ENCODE results near the gene EEFSEC.

The EEFSEC gene

DNA sequence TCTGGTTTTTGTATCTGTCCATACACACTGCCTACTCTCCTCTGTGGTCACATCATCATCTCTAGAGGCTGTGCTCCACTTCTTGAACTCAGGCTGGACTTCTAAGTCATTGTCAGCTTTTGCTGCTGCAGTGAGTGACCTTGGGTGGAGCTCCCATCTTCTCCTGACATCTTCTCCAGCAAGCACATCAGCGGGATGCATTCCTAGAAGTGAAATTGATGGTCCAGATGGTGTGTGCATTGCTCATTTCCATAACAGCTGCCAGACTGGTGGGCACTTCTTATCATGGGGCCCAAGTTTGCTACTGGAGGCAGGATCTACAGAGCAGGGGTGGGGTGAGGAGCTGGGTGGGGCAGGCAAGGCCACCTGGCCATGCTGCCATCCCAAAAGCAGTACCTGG, 203.5 kb downstream of the EEFSEC start:
- DNase-seq = no peak

DNA sequence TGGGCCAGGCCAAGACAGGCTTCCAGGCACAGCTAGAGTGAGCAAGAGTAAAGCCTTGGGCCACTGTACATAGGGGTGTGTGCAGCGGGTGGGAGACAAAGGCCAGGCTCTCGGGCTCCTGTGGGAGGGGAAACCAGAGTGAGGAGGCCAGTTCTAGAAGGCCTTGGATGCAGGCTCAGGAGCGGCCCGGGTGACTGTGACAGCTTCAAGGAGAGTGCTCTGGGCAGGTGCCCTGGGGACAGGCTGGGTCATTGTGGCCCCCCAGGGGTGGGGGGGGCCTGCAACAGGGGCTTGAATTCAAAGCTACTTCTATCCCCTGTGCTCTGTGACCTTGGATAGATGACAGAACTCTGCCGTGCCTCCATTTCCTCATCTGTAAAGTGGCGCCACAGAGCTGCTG, 204.3 kb downstream of the EEFSEC start:
- no peak for DNase-seq

DNA sequence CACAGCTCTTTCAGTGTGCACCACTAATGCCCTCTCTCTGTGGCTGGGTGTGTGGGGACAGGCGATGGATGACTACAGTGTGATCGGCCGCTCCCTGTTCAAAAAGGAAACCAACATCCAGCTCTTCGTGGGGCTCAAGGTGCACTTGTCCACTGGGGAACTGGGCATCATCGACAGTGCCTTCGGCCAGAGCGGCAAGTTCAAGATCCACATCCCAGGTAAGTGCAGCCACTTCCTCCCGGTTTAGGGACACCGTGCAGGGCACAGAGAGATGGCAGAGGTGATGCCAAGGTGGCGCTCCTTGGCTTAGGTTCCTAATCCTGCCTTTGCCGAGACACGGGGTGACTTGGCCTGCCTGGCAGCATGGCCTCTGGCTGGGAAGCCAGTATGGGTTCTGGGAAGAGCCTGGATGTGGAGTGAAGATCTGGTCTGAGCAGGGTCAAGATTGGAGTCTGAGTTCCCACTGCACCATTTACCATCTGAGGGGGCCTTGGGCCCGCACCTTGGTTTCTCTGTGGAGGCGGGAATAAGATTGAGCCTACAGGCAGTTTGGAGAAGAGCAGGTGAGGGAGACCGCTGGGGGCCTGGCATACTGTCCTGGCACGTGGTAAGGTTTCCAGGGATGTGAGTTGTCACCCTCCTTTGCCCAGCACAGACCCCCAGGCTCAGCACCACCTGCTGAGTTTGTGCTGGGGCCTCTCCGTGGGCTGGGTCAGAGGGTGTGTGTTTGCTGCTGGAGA, 205.0 kb downstream of the EEFSEC start:
- no peak for DNase-seq

- DNase-seq = no peak
Measured at GRCh38 chr3:128359060-128359664, 205.9 kb downstream of the EEFSEC start.

GRCh38 chr3:128359846-128360642, 206.8 kb downstream of the EEFSEC start:
- no peak for DNase-seq

GRCh38 chr3:128360705-128361271, 207.5 kb downstream of the EEFSEC start:
- DNase-seq = no peak

- no peak for DNase-seq
Measured at GRCh38 chr3:128362026-128362965, 209.0 kb downstream of the EEFSEC start.

DNA sequence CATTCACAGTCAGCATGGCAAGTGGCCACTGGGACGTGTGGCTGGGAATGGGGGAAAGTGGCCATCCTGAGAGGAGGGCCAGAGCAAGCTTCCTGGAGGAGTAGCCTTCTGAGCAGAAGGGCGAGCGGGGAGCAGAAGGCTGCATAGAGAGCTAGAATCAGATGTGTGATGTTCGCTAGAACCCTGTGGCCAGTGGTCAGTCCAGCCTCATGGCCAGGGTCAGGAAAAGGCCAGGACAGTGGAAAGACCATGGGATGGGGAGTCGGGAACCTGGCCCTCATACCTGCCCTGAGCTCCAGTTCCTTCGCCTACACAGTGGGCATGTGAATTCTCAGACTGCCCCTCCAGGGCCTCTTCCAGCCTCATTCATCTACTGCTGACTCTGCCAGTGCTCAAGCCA, 211.0 kb downstream of the EEFSEC start:
- DNase-seq = no peak

DNA sequence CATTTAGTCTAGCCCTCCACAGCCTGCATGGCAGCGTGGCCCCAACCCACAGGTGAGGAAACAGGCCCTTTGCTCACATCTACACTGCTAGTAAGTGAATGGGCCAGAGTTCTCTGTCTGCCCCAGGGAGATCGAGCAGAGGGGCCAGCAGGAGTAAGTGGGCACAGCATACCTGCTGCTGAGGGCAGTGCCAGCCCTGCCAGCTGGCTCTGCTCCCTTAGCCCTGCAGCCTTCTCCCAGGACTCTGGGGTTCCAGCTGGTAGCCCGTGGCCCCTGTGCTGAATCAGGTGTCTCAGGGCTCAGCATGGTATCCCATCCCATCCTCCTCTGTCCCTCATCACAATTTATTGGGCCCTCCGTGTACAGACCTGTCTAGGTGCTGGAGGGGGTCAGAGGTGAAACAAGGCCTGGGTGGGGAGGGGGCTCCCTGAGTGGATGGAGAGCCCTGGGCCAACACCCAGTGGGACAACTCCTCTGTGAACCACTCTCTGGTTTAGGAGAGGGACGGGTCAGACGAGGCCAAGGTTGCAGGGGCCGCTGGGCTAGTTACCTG, 211.6 kb downstream of the EEFSEC start:
- no peak for DNase-seq

- DNase-seq = no peak
Measured at GRCh38 chr3:128366136-128366535, 212.9 kb downstream of the EEFSEC start.

DNA sequence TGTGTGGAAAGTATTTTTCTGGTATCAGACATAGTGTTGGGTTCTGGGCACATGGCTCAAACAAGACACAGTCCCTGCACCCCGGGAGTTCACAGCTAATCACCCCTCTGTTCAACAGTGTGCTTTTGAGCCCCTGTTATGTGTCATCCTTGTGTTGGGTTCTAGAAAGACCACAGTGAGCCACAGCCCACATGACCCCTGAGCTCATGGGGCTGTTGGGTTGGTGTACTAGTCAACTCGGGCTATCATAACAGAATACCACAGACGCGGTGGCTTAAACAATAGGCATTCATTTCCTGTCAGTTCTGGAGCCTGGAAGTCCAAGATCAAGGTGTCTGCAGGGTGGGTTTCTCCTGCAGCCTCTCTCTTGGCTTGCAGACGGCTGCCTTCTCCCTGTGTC, 213.4 kb downstream of the EEFSEC start:
- no peak for DNase-seq

DNA sequence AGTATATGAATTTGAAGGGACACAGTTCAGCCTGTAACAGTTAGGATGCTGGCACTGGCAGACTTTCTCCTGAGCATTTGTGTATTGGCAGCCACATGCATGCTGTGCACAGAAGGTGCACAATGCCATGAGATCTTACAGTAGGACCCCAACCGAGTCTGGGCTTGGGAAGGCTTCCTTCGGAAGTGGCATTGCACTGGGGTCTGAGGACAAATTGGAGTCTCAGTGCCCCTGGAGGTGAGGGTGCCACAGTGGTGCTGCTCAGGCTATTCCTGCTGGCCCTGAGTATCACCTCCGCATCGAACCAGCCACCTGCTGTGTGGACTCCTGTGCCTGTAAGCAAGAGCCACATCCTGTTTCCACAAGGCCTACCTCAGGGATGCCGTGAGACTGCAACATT, 213.9 kb downstream of the EEFSEC start:
- no peak for DNase-seq

DNA sequence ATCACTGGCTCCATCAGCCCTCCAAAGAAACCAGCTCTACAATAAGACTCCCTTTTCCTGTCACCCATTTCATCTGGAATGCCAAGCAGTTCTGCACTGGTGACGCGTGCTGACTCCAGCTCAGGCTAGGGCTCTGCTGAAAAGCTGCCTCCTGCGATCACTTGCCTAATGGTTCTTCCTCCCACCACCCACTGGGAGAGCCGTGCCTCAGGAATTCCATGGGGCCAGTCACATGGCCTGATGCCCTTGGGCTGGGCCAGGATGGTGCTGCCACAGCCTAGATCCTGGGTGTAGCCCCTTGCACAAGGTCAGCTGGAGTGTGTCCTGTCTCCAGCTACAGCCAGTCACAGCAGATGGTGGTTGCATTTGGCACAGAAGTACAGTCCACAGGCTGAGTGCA, 214.5 kb downstream of the EEFSEC start:
- no peak for DNase-seq

GRCh38 chr3:128368626-128369025, 215.3 kb downstream of the EEFSEC start:
- no peak for DNase-seq

DNA sequence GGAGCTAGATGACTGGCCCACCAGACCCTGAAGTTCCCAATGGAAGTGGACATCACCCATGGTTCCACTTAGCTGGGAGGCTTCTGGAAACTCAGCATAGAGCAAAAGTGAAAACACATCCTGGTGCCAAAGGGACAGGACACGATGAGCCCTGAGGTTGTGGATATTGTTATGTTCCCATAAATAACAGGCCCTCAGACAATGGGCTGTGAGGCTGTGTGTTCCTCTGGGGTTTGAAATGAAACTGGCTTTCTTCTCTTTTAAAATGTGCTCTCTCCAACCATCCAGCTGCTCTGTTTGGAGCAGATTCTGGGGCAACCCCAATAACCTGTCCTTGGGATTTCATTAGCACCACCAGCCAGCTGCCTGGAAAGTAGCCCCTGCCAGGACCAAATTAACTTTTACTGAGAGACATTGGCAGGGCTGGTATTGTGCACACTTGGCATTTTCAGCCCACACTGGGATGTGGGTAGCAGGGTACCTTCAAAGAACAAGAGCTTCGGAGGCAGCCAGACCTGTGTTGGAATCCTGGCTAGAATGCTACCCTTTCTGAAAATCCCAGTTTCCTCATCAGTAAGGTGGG, 215.9 kb downstream of the EEFSEC start:
- DNase-seq = no peak

DNA sequence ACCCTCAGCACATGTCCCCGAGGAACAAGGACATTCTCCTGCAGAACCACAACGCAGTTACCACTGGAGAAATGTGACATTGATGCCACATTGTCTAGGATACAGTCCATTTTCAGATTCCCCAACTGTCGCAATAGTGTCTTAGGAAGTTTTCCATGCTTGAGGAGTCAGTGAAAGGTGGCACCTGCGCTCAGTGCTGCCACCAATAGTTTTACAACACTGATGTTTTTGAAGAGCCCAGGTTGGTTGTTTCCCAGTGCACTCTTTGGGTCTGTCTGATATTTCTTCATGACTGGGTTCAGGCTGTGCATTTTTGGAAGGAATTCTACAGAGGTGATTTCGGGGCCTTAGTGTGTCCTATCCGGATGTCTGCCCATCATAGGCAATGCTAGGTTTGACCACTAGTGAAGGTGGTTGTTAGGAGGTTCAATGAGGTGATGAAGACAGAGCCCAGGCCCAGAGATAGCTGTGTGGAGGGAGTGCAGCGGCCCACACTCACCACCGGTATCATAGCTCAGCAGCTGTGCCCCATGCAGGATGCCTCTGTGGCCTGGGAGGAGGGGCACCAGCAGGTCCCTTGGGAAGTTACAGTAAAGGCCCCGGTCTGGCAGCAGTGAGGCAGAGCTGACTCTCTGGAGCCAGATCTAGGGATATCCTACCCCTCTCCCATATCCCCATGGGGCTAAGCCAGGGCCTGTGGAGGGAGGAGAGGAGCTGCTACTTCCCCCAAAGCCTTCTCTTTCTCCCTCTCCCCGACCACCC, 216.8 kb downstream of the EEFSEC start:
- no peak for DNase-seq

GRCh38 chr3:128372281-128372680, 219.0 kb downstream of the EEFSEC start:
- DNase-seq = no peak

DNA sequence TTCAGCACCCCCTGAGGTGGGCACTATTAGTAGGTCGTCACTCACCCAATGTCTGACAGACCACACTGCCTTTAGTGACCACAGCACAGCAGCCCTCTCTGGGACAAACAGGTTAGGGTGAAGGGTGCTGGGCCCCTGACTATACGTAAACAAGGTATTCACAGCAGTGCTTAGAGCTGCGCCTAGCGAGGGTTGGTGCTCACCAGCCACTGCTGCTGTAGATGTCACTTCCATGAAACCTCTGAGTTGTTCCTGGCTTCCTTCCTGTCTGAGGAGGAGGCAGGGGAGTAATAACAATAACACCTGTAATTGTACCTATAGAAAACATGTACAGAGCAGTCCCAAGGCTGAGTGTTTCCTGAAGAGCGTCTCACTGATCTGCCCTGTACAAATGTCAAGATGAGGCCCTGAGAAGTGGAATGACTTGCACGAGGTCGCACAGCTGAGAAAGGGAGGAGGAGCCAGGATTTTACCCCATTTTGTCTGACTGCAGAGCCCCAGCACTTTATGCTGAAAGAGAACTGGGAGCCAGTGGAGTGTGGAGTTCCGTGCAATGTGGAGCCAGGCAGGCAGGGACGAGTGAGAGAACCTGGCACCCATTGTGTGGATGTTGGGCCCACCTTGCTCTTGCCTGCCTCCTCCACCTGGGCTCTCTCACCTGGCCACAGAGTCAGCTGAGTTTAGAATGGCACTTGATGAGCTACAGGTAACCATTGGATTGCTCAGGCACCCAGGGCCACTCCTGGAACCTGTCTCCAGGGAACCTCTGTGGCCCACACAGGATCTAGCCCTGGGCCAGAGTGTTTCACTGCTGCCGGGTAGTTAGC, 219.6 kb downstream of the EEFSEC start:
- DNase-seq = no peak

- DNase-seq = no peak
Measured at GRCh38 chr3:128374746-128375445, 221.6 kb downstream of the EEFSEC start.

Measured in CD4-positive, alpha-beta T cell treated with Interleukin-15 for 1 hour (primary cell).